ENCODE results near the gene CTNNBL1. TPM values are rescaled to one million over a fixed set of nuclear protein-coding genes. Genes with fewer than 3 reads are reported as not detected.

CTNNBL1 gene
- total and polyA plus RNA-seq, 2 of the 4 experiments (the other 2 are of a cell fraction), result 29.9 to 34.1 TPM

GRCh38 chr20:37849156-37849555, 155.3 kb downstream of the CTNNBL1 start:
- Histone ChIP-seq H3K4me1 (ENCODE audit: control insufficient read depth, insufficient read depth, low read length) (no peaks in the 10 kb centered on the region), H2AK5ac (ENCODE audit: low read depth, low read length) (no peak overlapping the region; the same call in 1 of the 2 replicates), H3K9me1 (ENCODE audit: insufficient read depth, low read length) (peaks cover 11% of the 10 kb centered on the region; the same call in 1 of the 2 replicates), H3K4ac (ENCODE audit: low read depth, low read length) (no peak overlapping the region), H3K9ac (ENCODE audit: low read depth, low read length) (no peak overlapping the region), H3K36me3 (ENCODE audit: control insufficient read depth, insufficient read depth, low read length) (peaks cover 5% of the 10 kb centered on the region), H4K5ac (ENCODE audit: low read depth, low read length) (no peak overlapping the region), H2BK120ac (ENCODE audit: low read depth, low read length) (no peak overlapping the region), H4K8ac (ENCODE audit: low read depth in 2 of 2, low read length in 2 of 2) (no peak overlapping the region), H2AFZ (replicated peaks; ENCODE audit: low read length, poor library complexity) (no peak overlapping the region), H2BK5ac (ENCODE audit: low read depth, low read length, poor library complexity, severe bottlenecking) (no peak overlapping the region), H3K23ac (ENCODE audit: low read depth, low read length) (no peak overlapping the region), H3K27ac (ENCODE audit: insufficient read depth, low read length) (no peak overlapping the region), H3K4me3 (ENCODE audit: insufficient read depth, low read depth, low read length) (no peak overlapping the region), H2BK20ac (ENCODE audit: low read depth, low read length) (no peak overlapping the region), H4K20me1 (ENCODE audit: insufficient read depth, low read length) (no peaks in the 10 kb centered on the region), H3K18ac (ENCODE audit: low read depth, low read length) (no peak overlapping the region), H3K79me1 (ENCODE audit: low read depth in 1 of 2, low read length in 2 of 2) (no peaks in the 10 kb centered on the region), H3K9me3 (ENCODE audit: control insufficient read depth, insufficient read depth, low read length) (no peaks in the 10 kb centered on the region), H3K4me2 (ENCODE audit: low read depth, low read length) (no peak overlapping the region), H3K56ac (ENCODE audit: extremely low read depth, insufficient read depth, low read length) (no peak overlapping the region), H4K91ac (ENCODE audit: insufficient read depth, low read depth, low read length) (no peak overlapping the region), H2AK9ac (replicated peaks; ENCODE audit: low read depth, low read length, poor library complexity) (no peak overlapping the region), H2BK15ac (ENCODE audit: low read depth, low read length) (no peak overlapping the region), H3K27me3 (ENCODE audit: control insufficient read depth, insufficient read depth, low read length) (no peaks in the 10 kb centered on the region), H3K14ac (replicated peaks; ENCODE audit: low read depth, low read length) (no peak overlapping the region)
- in situ Hi-C loops (cut with MboI; ENCODE audit: low sequenced_read_pairs), result no loop called here
- BruUV-seq (replicated peaks), result no TSS peak
- CTCF ChIA-PET, result no interaction called here
- dilution Hi-C loops (cut with HindIII; ENCODE audit: low sequenced_read_pairs, unreplicated experiment), result no loop called here
- no peak for TF ChIP-seq FOS (IDR thresholded peaks at IDR 0.05; ENCODE audit: low read depth, low read length)
- TF ChIP-seq CEBPB (IDR thresholded peaks at IDR 0.05; ENCODE audit: low read depth, low read length), result no peak
- no peak for TF ChIP-seq ELK1 (IDR thresholded peaks at IDR 0.05; ENCODE audit: borderline replicate concordance, low read depth, low read length)
- no peak for TF ChIP-seq MXI1 (IDR thresholded peaks at IDR 0.05; ENCODE audit: borderline replicate concordance, low read depth, low read length)
- no peak for TF ChIP-seq NFE2L2 (IDR thresholded peaks at IDR 0.05; ENCODE audit: low read depth, low read length)
- 97% methylated on average over 6 of the region's 9 CpGs; no CpG with 5 or more reads in 1 of the 2 experiments for WGBS, 2 experiments (ENCODE audit: extremely low coverage in 2 of 2, insufficient read length in 1 of 2)
- ATAC-seq (ENCODE audit: low read depth) (no peak), DNase-seq (no peak)
- POLR2A ChIA-PET (ENCODE audit: unreplicated experiment), result no interaction called here
- intact Hi-C loops (cut with micrococcal nuclease), result no loop called here
